AG04450 (cell line): ENCODE results near the gene VRK3. TPM values are rescaled to one million over a fixed set of nuclear protein-coding genes. Genes with fewer than 3 reads are reported as not detected.
"Not testable (repeated sequence)": the region's sequence is repeated elsewhere in the genome, so short reads cannot be mapped to it uniquely, and the experiment has no call there.

Experiments used
- CTCF ChIA-PET: fragments of 300-600, 350-600 bp; formaldehyde crosslinking; extraction: SDS; loops from one replicate; lab custom pipeline; 2022; ENCODE audit warnings: antibody characterized with exemption, inconsistent platforms; lab: Charles Lee
- POLR2A ChIA-PET: fragments of 350-600 bp; formaldehyde crosslinking; extraction: SDS; loops from one replicate; lab custom pipeline; 2021; ENCODE audit warnings: antibody characterized with exemption, inconsistent platforms; lab: Yijun Ruan, JAX
- DNase-seq: peaks from one replicate; pipeline ENCODE4 v3.0.0-alpha.2; 2011; ENCODE audit warnings: low read depth, low spot score
- H3K27ac ChIP-seq: one replicate; pipeline ENCODE4 v1.5.1; 2012; ENCODE audit warnings: low read depth, low read length, control low read depth
- H3K27me3 ChIP-seq: one replicate; pipeline ENCODE4 v1.6.0; 2012; ENCODE audit warnings: low read length; ENCODE audit not compliant: control insufficient read depth, insufficient read depth
- H3K4me3 ChIP-seq: 2 replicates; pipeline ENCODE4 v1.5.1; 2011; ENCODE audit warnings: mild to moderate bottlenecking, low read depth, low read length, control low read depth
- H3K9me3 ChIP-seq: 2 replicates; pipeline ENCODE4 v1.5.1; 2012; ENCODE audit warnings: low read length; ENCODE audit not compliant: control insufficient read depth, insufficient read depth
- CTCF ChIP-seq: IDR thresholded peaks from 2 replicates; pipeline ENCODE4 v1.5.1; 2011; ENCODE audit warnings: low read depth, low read length, control low read depth, inconsistent platforms
- polyA minus RNA-seq: library from RNA; depleted of rRNA, polyadenylated mRNA; stranded (reverse); fragments of >200 nt; gene quantifications from 2 replicates; pipeline ENCODE4 v1.2.3, GENCODE V29; 2011; rRNA and poly(A)+ RNA removed
- polyA plus RNA-seq: library from polyadenylated mRNA; depleted of rRNA; stranded (reverse); fragments of >200 nt; gene quantifications from 2 replicates; pipeline ENCODE4 v1.2.3, GENCODE V29; 2011; rRNA removed

Gene VRK3
- 22.5 and 24.7 TPM in 2 replicates for polyA plus RNA-seq
- polyA minus RNA-seq: 19.8 and 20.5 TPM in 2 replicates

- TF ChIP-seq CTCF: no peak; the same call in 1 of the 2 replicates
- H3K4me3 ChIP-seq: peak within 1 kb of the TSS; percentile 98
- ChIA-PET CTCF (interaction anchor here (0.6 to 0.8 kb wide), 2 partner anchors 88 to 700 kb away, joined by 3 to 4 read pairs; no protein-coding TSS in a partner anchor), POLR2A (interaction anchor here (0.6 to 1.5 kb wide), 3 partner anchors 21 to 97 kb away, joined by 3 to 7 read pairs (median 5); no protein-coding TSS in a partner anchor)
- H3K27ac ChIP-seq: peak within 1 kb of the TSS; percentile 81
- H3K27me3 ChIP-seq: no peaks in the 10 kb centered on the region
- peak; percentile 100 for DNase-seq
- no peaks in the 10 kb centered on the region; the same call in 1 of the 2 replicates for H3K9me3 ChIP-seq
Observed at GRCh38 chr19:50025022-50025793, at the start of gene VRK3. TSS of gene VRK3 (minus strand) at chr19:50025372. CDS start at chr19:50016162, 9,210 bp downstream.

GRCh38 chr19:50068382-50068781 lies 43.2 kb upstream of the VRK3 start:
- DNase-seq, H3K27ac ChIP-seq, H3K27me3 ChIP-seq, H3K4me3 ChIP-seq, POLR2A ChIA-PET, CTCF ChIA-PET, H3K9me3 ChIP-seq: not testable (repeated sequence)

GRCh38 chr19:50067575-50067974 lies 42.4 kb upstream of the VRK3 start:
- no peak overlapping the region for H3K27ac ChIP-seq
- TF ChIP-seq CTCF: no peak
- no peaks in the 10 kb centered on the region for H3K27me3 ChIP-seq
- DNase-seq: no peak
- peaks cover 2% of the 10 kb centered on the region; the same call in 1 of the 2 replicates for H3K9me3 ChIP-seq
- ChIA-PET CTCF (no interaction called here), POLR2A (no interaction called here)
- H3K4me3 ChIP-seq: no peak overlapping the region

- H3K27ac ChIP-seq: no peak overlapping the region
- DNase-seq: no peak
- H3K9me3 ChIP-seq: peaks cover 6% of the 10 kb centered on the region; the same call in 1 of the 2 replicates
- H3K27me3 ChIP-seq: no peaks in the 10 kb centered on the region
- POLR2A ChIA-PET: no interaction called here
- TF ChIP-seq CTCF: no peak
- H3K4me3 ChIP-seq: no peak overlapping the region
- CTCF ChIA-PET: interaction anchor here (0.6 kb wide), 1 partner anchor 1686 kb away, joined by 9 read pairs; no protein-coding TSS in a partner anchor
Observed at GRCh38 chr19:50065938-50066337, 40.8 kb upstream of the VRK3 start.

GRCh38 chr19:50061650-50062049 lies 36.5 kb upstream of the VRK3 start:
- no peak for DNase-seq
- no peak for TF ChIP-seq CTCF
- ChIA-PET CTCF (no interaction called here), POLR2A (no interaction called here)
- H3K9me3 ChIP-seq: peaks cover 35% of the 10 kb centered on the region
- H3K27me3 ChIP-seq: no peaks in the 10 kb centered on the region
- H3K4me3 ChIP-seq: no peak overlapping the region
- H3K27ac ChIP-seq: no peak overlapping the region
